Neural cell (in vitro differentiated cells): ENCODE measurements around the gene GSC2. TPM values are rescaled to one million over a fixed set of nuclear protein-coding genes. Genes with fewer than 3 reads are reported as not detected.

Experiments
- H2AFZ ChIP-seq: fragments of 200-600, 300-800 bp; sonication (generic), shearing (Covaris generic); 2 replicates; pipeline ENCODE4 v1.6.0; 2014; ENCODE audit warnings: low read depth, mild to moderate bottlenecking, antibody characterized with exemption, low read length, moderate library complexity
- H3F3A ChIP-seq: fragments of 200-600 bp; shearing (Covaris generic); 2 replicates; pipeline ENCODE4 v1.6.1; 2016; ENCODE audit warnings: mild to moderate bottlenecking, moderate library complexity, mixed read lengths, antibody characterized with exemption, low read length; ENCODE audit not compliant: insufficient read depth, poor library complexity, severe bottlenecking
- H3K27ac ChIP-seq: fragments of 200-600, 300-800 bp; sonication (generic), shearing (Covaris generic); 2 replicates; pipeline ENCODE4 v1.5.1; 2014; ENCODE audit warnings: mild to moderate bottlenecking, low read length, moderate library complexity
- H3K27me3 ChIP-seq: fragments of 300-800, 200-600 bp; sonication (generic), shearing (Covaris generic); 2 replicates; pipeline ENCODE4 v1.6.0; 2014; ENCODE audit warnings: mild to moderate bottlenecking, low read depth, low read length, moderate library complexity; ENCODE audit not compliant: insufficient read depth
- H3K36me3 ChIP-seq: fragments of 300-800, 200-600 bp; sonication (generic), shearing (Covaris generic); 2 replicates; pipeline ENCODE4 v1.5.1; 2014; ENCODE audit warnings: mild to moderate bottlenecking, antibody characterized with exemption, low read length, moderate library complexity; ENCODE audit not compliant: insufficient read depth
- H3K4me2 ChIP-seq: fragments of 300-800, 200-600 bp; sonication (generic), shearing (Covaris generic); 2 replicates; pipeline ENCODE4 v1.6.0; 2014; ENCODE audit warnings: mild to moderate bottlenecking, low read length
- H3K4me3 ChIP-seq: fragments of 300-800, 200-600 bp; sonication (generic), shearing (Covaris generic); 2 replicates; pipeline ENCODE4 v1.5.1; 2014; ENCODE audit warnings: mild to moderate bottlenecking, low read length, moderate library complexity
- H3K79me2 ChIP-seq: fragments of 200-600 bp; shearing (Covaris generic); replicated peaks from 2 replicates; pipeline ENCODE4 v1.6.0; 2014; ENCODE audit warnings: mild to moderate bottlenecking, low read length, moderate library complexity; ENCODE audit not compliant: insufficient read depth
- H3K9ac ChIP-seq: fragments of 300-800, 200-600 bp; sonication (generic), shearing (Covaris generic); 2 replicates; pipeline ENCODE4 v1.6.1; 2016; ENCODE audit warnings: mild to moderate bottlenecking, low read length, mixed read lengths
- H3K9me2 ChIP-seq: fragments of 200-600 bp; shearing (Covaris generic); 2 replicates; pipeline ENCODE4 v1.6.1; 2016; ENCODE audit warnings: mild to moderate bottlenecking, low read length, mixed read lengths; ENCODE audit not compliant: insufficient read depth
- H3K9me3 ChIP-seq: fragments of 200-600, 300-800 bp; sonication (generic), shearing (Covaris generic); 2 replicates; pipeline ENCODE4 v1.6.1; 2016; ENCODE audit warnings: mild to moderate bottlenecking, mixed run types, low read length, moderate library complexity, mixed read lengths
- H4K20me1 ChIP-seq: fragments of 200-600 bp; shearing (Covaris generic); 2 replicates; pipeline ENCODE4 v1.6.1; 2016; ENCODE audit warnings: mild to moderate bottlenecking, mixed run types; ENCODE audit not compliant: insufficient read depth
- EP300 ChIP-seq: fragments of 450-650 bp; conservative IDR thresholded peaks from 2 replicates; pipeline ENCODE4 v1.6.1; 2014; ENCODE audit warnings: antibody characterized with exemption, mild to moderate bottlenecking, moderate library complexity; ENCODE audit not compliant: poor library complexity, severe bottlenecking
- EZH2 ChIP-seq: fragments of 200-600, 300-800 bp; shearing (Covaris generic), sonication (generic); IDR thresholded peaks from 2 replicates; pipeline ENCODE4 v1.6.1; 2014; ENCODE audit warnings: antibody characterized with exemption, low read length, borderline replicate concordance, mild to moderate bottlenecking; ENCODE audit not compliant: insufficient read depth, poor library complexity, severe bottlenecking
- MXI1 ChIP-seq: fragments of 450-650 bp; conservative IDR thresholded peaks from 2 replicates; pipeline ENCODE4 v1.6.1; 2014; ENCODE audit warnings: antibody characterized with exemption, mild to moderate bottlenecking; ENCODE audit not compliant: poor library complexity, severe bottlenecking
- POLR2AphosphoS5 ChIP-seq: IDR thresholded peaks from 2 replicates; pipeline ENCODE4 v1.6.1; 2012
- RAD21 ChIP-seq: fragments of 450-650 bp; conservative IDR thresholded peaks from 2 replicates; pipeline ENCODE4 v1.6.1; 2014; ENCODE audit warnings: antibody characterized with exemption, mild to moderate bottlenecking, moderate library complexity
- SMC3 ChIP-seq: fragments of 450-650 bp; conservative IDR thresholded peaks from 2 replicates; pipeline ENCODE4 v1.6.1; 2014; ENCODE audit warnings: antibody characterized with exemption, mild to moderate bottlenecking, moderate library complexity; ENCODE audit not compliant: poor library complexity
- TAF1 ChIP-seq: IDR thresholded peaks from 2 replicates; pipeline ENCODE4 v1.6.1; 2012; ENCODE audit warnings: low read depth
- polyA plus RNA-seq: library from polyadenylated mRNA; depleted of rRNA; stranded (reverse); fragments of >200 nt; gene quantifications from 2 replicates; pipeline ENCODE4 v1.2.3, GENCODE V29; 2014
- TF ChIP-seq, protein P1 (sequence below): fragments of 450-650 bp; IDR thresholded peaks from 2 replicates; pipeline ENCODE4 v1.5.1; 2014; ENCODE audit warnings: antibody characterized with exemption, mild to moderate bottlenecking, moderate library complexity; ENCODE audit not compliant: poor library complexity, severe bottlenecking
- TF ChIP-seq, protein P2 (sequence below): IDR thresholded peaks from 2 replicates; pipeline ENCODE4 v1.6.1; 2012; ENCODE audit warnings: borderline replicate concordance

Gene GSC2
- polyA plus RNA-seq, 1 donor from 2014 or later = not detected

GRCh38 chr22:19143212-19143611 lies 6.9 kb downstream of the GSC2 start:
- H3K4me2 ChIP-seq = no peak overlapping the region

DNA sequence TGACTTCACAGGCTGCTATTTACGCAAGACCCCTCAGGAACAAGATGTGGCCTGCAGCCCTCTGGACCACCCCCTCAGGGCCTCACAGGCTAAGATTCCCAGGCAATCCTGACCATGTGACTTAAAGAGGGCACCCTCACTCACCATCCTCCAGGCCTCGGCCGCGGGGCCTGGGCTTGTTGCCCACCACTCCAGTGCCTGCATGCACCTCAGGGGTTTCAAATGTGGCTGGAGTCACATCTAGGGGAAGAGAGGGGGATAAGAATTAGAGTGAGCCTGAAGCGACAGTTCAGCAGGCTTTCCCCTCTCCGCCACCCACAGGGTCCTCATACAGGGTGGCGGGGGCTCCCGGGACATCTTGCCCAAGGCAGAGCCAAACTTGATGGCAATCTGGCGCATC lies 7.7 kb downstream of the GSC2 start:
- Histone ChIP-seq H3K36me3 (no peaks in the 10 kb centered on the region), H3K9ac (no peak overlapping the region)

More at GRCh38 chr22:19143212-19143611, 6.9 kb downstream of the GSC2 start:
- Histone ChIP-seq H3K27ac (no peak overlapping the region), H3K9me3 (no peaks in the 10 kb centered on the region), H2AFZ (no peak overlapping the region), H3K79me2 (peaks cover 8% of the 10 kb centered on the region), H4K20me1 (no peaks in the 10 kb centered on the region), H3K36me3 (no peaks in the 10 kb centered on the region), H3K9me2 (no peaks in the 10 kb centered on the region), H3K9ac (no peak overlapping the region), H3F3A (no peaks in the 10 kb centered on the region), H3K27me3 (peaks cover 22% of the 10 kb centered on the region), H3K4me3 (peak overlapping the region; percentile 84)
- TF ChIP-seq, protein P1, sequence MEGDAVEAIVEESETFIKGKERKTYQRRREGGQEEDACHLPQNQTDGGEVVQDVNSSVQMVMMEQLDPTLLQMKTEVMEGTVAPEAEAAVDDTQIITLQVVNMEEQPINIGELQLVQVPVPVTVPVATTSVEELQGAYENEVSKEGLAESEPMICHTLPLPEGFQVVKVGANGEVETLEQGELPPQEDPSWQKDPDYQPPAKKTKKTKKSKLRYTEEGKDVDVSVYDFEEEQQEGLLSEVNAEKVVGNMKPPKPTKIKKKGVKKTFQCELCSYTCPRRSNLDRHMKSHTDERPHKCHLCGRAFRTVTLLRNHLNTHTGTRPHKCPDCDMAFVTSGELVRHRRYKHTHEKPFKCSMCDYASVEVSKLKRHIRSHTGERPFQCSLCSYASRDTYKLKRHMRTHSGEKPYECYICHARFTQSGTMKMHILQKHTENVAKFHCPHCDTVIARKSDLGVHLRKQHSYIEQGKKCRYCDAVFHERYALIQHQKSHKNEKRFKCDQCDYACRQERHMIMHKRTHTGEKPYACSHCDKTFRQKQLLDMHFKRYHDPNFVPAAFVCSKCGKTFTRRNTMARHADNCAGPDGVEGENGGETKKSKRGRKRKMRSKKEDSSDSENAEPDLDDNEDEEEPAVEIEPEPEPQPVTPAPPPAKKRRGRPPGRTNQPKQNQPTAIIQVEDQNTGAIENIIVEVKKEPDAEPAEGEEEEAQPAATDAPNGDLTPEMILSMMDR = no peak
- TF ChIP-seq, protein P2, sequence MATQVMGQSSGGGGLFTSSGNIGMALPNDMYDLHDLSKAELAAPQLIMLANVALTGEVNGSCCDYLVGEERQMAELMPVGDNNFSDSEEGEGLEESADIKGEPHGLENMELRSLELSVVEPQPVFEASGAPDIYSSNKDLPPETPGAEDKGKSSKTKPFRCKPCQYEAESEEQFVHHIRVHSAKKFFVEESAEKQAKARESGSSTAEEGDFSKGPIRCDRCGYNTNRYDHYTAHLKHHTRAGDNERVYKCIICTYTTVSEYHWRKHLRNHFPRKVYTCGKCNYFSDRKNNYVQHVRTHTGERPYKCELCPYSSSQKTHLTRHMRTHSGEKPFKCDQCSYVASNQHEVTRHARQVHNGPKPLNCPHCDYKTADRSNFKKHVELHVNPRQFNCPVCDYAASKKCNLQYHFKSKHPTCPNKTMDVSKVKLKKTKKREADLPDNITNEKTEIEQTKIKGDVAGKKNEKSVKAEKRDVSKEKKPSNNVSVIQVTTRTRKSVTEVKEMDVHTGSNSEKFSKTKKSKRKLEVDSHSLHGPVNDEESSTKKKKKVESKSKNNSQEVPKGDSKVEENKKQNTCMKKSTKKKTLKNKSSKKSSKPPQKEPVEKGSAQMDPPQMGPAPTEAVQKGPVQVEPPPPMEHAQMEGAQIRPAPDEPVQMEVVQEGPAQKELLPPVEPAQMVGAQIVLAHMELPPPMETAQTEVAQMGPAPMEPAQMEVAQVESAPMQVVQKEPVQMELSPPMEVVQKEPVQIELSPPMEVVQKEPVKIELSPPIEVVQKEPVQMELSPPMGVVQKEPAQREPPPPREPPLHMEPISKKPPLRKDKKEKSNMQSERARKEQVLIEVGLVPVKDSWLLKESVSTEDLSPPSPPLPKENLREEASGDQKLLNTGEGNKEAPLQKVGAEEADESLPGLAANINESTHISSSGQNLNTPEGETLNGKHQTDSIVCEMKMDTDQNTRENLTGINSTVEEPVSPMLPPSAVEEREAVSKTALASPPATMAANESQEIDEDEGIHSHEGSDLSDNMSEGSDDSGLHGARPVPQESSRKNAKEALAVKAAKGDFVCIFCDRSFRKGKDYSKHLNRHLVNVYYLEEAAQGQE = no peak
- TF ChIP-seq TAF1 (no peak), MXI1 (no peak), EZH2 (no peak), POLR2AphosphoS5 (no peak), RAD21 (no peak)

More for the DNA sequence above, 7.7 kb downstream of the GSC2 start:
- Histone ChIP-seq H3K9me2 (no peaks in the 10 kb centered on the region), H3K79me2 (peaks cover 8% of the 10 kb centered on the region), H3K27ac (no peak overlapping the region), H3F3A (no peaks in the 10 kb centered on the region), H3K9me3 (no peaks in the 10 kb centered on the region), H4K20me1 (no peaks in the 10 kb centered on the region), H2AFZ (no peak overlapping the region), H3K4me3 (no peak overlapping the region), H3K4me2 (no peak overlapping the region), H3K27me3 (peaks cover 14% of the 10 kb centered on the region)
- no peak for TF ChIP-seq EP300
- no peak for TF ChIP-seq POLR2AphosphoS5
- TF ChIP-seq MXI1 = no peak
- no peak for TF ChIP-seq RAD21
- no peak for TF ChIP-seq TAF1
- TF ChIP-seq SMC3 = no peak
- TF ChIP-seq, protein P2 = no peak
- TF ChIP-seq EZH2 = no peak
- TF ChIP-seq, protein P1 = no peak
